GM06990 (cell line): ENCODE results near the gene CELA2B.
"Not testable (repeated sequence)": the region's sequence is repeated elsewhere in the genome, so short reads cannot be mapped to it uniquely, and the experiment has no call there.

Experiments
- DNase-seq: peaks from one replicate; pipeline ENCODE4 v3.0.0-alpha.2; 2011; ENCODE audit not compliant: insufficient read length; ENCODE audit errors: extremely low read depth
- H3K27me3 ChIP-seq: replicated peaks from 2 replicates; pipeline ENCODE4 v1.6.0; 2011; ENCODE audit warnings: low read length; ENCODE audit not compliant: control insufficient read depth, insufficient read depth
- H3K36me3 ChIP-seq: 2 replicates; pipeline ENCODE4 v1.5.1; 2011; ENCODE audit warnings: low read length; ENCODE audit not compliant: control insufficient read depth, insufficient read depth
- H3K4me3 ChIP-seq: replicated peaks from 2 replicates; pipeline ENCODE4 v1.5.1; 2011; ENCODE audit warnings: low read depth, mild to moderate bottlenecking, control low read depth, low read length
- CTCF ChIP-seq: IDR thresholded peaks from 2 replicates; pipeline ENCODE4 v1.5.1; 2011; ENCODE audit warnings: low read length, control low read depth, mild to moderate bottlenecking, inconsistent platforms; ENCODE audit not compliant: insufficient read depth, poor library complexity, severe bottlenecking

The CELA2B gene

GRCh38 chr1:15485636-15486035, 9.7 kb downstream of the CELA2B start:
- Histone ChIP-seq H3K36me3 (no peaks in the 10 kb centered on the region), H3K4me3 (no peak overlapping the region), H3K27me3 (no peaks in the 10 kb centered on the region)
- no peak for DNase-seq
- TF ChIP-seq CTCF = no peak

GRCh38 chr1:15486844-15487610, 11.1 kb downstream of the CELA2B start:
- H3K36me3 ChIP-seq, H3K4me3 ChIP-seq, H3K27me3 ChIP-seq, DNase-seq: not testable (repeated sequence)

- DNase-seq = no peak
- TF ChIP-seq CTCF = no peak
- H3K36me3 ChIP-seq = peaks cover 2% of the 10 kb centered on the region; the same call in 1 of the 2 replicates
- H3K27me3 ChIP-seq = no peaks in the 10 kb centered on the region
- H3K4me3 ChIP-seq = no peak overlapping the region
Observed at GRCh38 chr1:15488371-15488770, 12.5 kb downstream of the CELA2B start.

- Histone ChIP-seq H3K27me3 (no peaks in the 10 kb centered on the region), H3K36me3 (peaks cover 5% of the 10 kb centered on the region), H3K4me3 (no peak overlapping the region)
- no peak for DNase-seq
- no peak for TF ChIP-seq CTCF
Observed at GRCh38 chr1:15489052-15489736, 13.3 kb downstream of the CELA2B start.

- not testable (repeated sequence) for H3K36me3 ChIP-seq, DNase-seq, H3K4me3 ChIP-seq, H3K27me3 ChIP-seq
Observed at GRCh38 chr1:15491010-15491409, 15.1 kb downstream of the CELA2B start.

- no peak overlapping the region for H3K4me3 ChIP-seq
- no peak for TF ChIP-seq CTCF
- no peaks in the 10 kb centered on the region for H3K27me3 ChIP-seq
- H3K36me3 ChIP-seq = peaks cover 5% of the 10 kb centered on the region
- DNase-seq = no peak
Observed at GRCh38 chr1:15492596-15492995, 16.7 kb downstream of the CELA2B start.
